GM18505 (cell line): ENCODE measurements around the gene NCK2.

ENCODE experiments used
- ATAC-seq: cut with Tn5 transposase; IDR thresholded peaks from one replicate; pipeline ENCODE4 v1.9.1; 2021; ENCODE audit not compliant: unreplicated experiment
- POLR2A ChIP-seq: IDR thresholded peaks from 4 replicates; pipeline ENCODE4 v1.6.1; 2011; ENCODE audit warnings: borderline replicate concordance; ENCODE audit not compliant: insufficient read depth, insufficient read length; ENCODE audit errors: extremely low read depth

The NCK2 gene

DNA sequence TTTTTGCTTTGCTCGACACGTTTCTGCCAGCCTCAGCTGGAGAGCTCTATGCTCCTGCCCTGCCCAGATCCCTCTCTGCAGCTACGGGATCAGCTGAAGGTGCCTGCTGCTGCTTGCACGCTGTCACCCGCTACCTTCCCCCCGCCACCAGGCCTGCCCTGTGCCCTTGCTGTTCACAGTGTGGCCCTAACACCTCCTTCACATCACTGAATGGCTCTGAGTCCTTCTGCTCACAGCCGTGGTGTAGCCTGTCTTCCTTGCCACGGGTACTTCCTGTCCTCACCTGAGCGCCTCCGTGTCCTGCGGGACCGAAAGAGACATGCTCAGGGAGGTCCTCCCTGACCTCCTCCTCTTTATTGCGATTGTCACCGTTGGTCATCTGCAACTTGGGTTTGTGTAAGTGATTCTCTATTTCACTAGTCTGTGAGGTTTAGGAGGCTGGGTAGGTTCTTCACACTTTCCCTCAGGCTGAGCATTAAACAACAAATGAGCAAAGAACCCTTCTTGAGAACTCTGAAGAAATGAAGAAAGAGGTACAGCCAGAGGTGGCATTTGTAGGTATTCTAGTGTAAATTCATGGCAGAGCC is 127.5 kb downstream of the NCK2 start:
- no peak for ATAC-seq
- no peak for TF ChIP-seq POLR2A

DNA sequence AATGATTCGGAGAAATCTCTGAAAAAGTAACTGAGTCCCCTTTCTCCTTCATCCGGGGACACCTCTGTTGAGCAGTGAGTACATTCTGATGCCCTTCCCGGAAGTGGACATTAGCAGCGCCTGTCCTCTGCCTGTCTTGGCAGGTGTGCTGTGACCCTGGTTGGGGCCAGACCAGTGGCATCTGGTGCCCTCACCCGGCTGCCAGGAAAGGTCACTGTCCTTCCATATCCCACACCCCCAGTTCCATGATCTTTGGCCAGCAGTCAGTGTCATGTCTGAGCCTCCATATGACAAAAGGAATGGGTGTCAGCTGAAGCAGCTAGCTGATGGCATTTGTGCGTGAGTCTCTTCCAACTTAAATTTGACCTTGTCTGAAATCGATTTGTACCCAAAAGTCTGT is 128.1 kb downstream of the NCK2 start:
- no peak for TF ChIP-seq POLR2A
- ATAC-seq: no peak

GRCh38 chr2:105873281-105873680 is 128.6 kb downstream of the NCK2 start:
- no peak for TF ChIP-seq POLR2A
- no peak for ATAC-seq

- TF ChIP-seq POLR2A: peak; percentile 10
- ATAC-seq: peak; percentile 86
Measured at GRCh38 chr2:105873721-105874120, 129.0 kb downstream of the NCK2 start.

DNA sequence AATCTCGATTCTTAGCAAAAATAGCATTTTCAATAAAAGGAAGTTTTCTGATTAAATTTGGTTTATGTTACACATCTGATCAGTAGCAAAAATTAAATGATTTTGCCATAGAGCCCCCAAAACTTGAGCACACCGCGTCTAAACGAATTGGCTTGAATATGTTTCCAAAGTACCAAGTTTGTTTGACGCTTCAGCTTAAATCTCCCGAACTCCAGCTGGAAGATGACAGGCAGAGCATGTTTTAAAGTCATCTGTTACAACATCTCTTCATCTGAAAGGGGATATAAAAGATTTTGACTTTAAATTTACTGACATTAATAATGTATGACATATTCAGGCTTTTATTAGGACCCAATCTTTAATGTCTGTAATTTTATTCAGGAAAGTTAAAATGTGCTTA is 129.8 kb downstream of the NCK2 start:
- ATAC-seq: no peak
- TF ChIP-seq POLR2A: no peak

GRCh38 chr2:105875241-105875640 is 130.5 kb downstream of the NCK2 start:
- no peak for TF ChIP-seq POLR2A
- ATAC-seq: no peak

- no peak for ATAC-seq
- TF ChIP-seq POLR2A: no peak
Measured at GRCh38 chr2:105876191-105876590, 131.5 kb downstream of the NCK2 start.

- TF ChIP-seq POLR2A: no peak
- ATAC-seq: no peak
Measured at GRCh38 chr2:105877945-105878344, 133.2 kb downstream of the NCK2 start.

- TF ChIP-seq POLR2A: no peak
- ATAC-seq: no peak
Measured at GRCh38 chr2:105879106-105879802, 134.5 kb downstream of the NCK2 start.

DNA sequence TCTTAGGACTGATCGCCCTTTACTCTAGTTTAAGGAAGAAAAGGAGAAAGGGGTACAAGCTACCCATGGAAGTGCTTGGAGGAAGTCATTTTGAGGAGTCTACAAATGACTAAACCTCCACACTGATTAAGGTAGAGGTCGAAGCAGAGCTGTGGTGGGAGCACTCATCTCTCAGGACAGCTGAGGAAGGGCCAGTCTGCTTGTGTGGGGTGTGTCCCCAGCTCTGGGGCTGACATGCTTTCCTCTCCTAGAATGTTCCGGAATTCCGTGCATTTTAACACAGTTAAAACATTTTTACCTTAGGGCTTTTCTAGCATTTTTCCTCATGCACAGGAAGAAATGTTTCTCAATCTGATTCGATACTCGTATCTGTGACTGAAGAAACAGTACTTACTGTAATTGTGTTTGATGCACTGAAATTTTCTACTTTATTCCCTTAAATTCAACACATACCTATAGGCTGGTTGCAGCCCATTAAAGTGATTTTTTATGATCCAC is 135.1 kb downstream of the NCK2 start:
- no peak for ATAC-seq
- no peak for TF ChIP-seq POLR2A

DNA sequence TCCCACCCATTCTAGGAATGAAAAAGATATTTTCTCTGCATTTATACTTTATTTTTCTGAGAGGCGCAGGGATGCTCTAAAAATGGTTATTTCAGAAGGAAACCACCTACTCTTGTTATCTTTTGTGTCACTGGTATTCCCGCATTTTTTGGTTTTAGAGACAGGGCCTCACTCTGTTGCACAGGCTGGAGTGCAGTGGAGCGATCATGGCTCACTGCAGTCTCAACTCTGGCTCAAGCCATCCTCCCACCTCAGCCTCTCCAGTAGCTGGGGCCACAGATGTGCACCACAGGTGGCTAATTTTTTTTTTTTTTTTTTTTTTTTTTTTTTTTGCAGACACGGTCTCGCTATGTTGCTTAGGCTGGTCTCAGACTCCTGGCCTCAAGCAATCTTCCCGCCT is 135.9 kb downstream of the NCK2 start:
- ATAC-seq: peak; percentile 50
- TF ChIP-seq POLR2A: no peak

GRCh38 chr2:105881286-105882136 is 136.8 kb downstream of the NCK2 start:
- ATAC-seq: no peak
- no peak for TF ChIP-seq POLR2A

DNA sequence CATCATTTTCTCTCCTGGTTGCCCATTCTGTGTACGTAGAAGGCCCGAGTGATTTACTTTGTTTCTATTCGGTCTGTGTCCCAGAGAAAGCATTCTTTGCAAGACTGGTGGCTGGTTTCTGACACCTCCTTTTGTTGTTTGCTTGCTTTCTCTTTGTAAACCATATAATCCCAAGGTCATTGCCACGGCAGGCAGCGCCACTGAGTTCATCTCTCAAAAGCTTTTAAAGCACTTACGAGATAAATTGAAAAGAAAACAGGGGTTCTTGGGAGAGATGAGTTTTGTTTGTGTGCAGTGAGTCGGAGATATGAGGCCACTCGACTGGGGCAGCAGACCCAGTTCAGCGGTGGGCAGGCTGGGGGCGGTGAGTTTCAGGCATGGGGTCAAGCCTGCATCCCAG is 137.6 kb downstream of the NCK2 start:
- ATAC-seq: no peak
- no peak for TF ChIP-seq POLR2A
